ENCODE results near the gene CARD10.

DNA sequence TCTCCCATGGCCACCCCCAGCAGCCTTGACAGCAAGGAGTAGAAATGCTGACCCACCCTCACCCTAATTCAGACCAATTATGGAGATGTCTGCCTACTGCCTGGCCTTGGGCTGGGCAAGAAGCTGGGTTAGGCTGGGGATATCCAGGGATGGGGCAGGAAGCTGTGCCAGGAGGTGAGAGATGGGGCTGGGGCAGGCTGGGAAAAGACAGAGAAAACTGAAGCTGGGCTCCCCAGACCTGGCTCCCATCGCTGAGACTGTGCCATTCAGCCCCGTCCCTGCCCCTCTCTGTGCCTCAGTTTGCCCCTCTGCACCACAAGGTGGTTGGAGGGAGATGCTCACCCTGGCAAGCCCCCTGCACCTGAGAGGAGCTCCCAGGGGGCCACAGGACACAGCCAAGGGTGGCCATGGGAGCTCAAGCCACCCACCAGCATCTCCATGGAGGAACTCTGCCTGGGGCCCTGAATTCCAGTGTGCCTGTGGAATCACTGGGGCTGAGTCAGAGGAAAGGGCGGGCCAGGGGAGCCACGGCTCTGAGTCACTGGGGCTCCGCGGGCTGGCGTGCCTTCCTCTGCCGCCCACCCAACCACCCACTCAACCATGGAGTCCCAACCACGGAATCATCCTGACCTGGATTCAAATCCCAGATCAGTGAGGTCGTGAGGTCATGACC lies 6.0 kb upstream of the CARD10 start:
- TF ChIP-seq, protein P1, sequence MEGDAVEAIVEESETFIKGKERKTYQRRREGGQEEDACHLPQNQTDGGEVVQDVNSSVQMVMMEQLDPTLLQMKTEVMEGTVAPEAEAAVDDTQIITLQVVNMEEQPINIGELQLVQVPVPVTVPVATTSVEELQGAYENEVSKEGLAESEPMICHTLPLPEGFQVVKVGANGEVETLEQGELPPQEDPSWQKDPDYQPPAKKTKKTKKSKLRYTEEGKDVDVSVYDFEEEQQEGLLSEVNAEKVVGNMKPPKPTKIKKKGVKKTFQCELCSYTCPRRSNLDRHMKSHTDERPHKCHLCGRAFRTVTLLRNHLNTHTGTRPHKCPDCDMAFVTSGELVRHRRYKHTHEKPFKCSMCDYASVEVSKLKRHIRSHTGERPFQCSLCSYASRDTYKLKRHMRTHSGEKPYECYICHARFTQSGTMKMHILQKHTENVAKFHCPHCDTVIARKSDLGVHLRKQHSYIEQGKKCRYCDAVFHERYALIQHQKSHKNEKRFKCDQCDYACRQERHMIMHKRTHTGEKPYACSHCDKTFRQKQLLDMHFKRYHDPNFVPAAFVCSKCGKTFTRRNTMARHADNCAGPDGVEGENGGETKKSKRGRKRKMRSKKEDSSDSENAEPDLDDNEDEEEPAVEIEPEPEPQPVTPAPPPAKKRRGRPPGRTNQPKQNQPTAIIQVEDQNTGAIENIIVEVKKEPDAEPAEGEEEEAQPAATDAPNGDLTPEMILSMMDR (conservative IDR thresholded peaks at IDR 0.05; ENCODE audit: low read length) = no peak
- no peak for TF ChIP-seq EZH2phosphoT487 (IDR thresholded peaks at IDR 0.05; ENCODE audit: borderline replicate concordance)

Data from Loucy (cell line).